NCI-H748 (cell line): ENCODE measurements around the gene RARS1.

Source experiments
- DNase-seq: peaks from one replicate; lab custom pipeline; 2025; ENCODE audit not compliant: unreplicated experiment; lab: John Stamatoyannopoulos, UW

RARS1 gene

DNA sequence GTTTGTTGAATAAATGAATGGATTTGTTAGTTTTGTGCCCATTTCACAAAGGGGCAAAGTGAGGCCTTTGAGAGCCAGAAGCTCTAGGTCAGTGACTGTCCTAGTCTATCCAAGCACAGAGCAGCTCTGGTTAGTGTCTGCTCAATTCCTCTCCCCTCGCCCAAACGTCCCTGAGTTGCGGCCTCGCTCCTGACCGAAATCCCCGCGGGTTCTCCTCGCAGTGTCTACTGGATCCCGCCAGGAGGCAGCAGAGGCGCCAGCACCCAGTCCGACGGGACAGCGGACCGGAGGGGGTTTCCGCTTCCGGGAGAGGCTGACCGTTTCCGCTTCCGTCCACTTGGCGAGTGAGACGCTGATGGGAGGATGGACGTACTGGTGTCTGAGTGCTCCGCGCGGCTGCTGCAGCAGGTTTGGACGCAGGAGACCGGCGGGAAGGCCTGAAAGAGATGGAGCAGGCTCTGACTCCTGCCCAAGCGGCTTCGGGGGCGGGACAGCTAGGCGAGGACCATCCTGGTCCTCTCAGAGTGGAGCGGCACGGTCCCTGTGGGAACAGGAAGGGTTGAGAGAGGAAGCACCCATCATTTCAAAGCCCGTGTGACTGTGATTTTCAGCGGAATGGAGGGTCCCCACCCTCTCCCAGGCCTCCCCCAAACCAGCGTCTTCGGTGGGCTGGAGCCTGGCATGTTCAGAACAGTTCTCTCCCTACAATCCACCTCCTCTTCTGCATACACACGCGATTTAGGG is at the start of gene RARS1:
RARS1 (plus strand) TSS at position 336 of the 744 bp plus-strand sequence; CDS start at position 364, 28 bp downstream.
- DNase-seq, result peak; percentile 94

DNA sequence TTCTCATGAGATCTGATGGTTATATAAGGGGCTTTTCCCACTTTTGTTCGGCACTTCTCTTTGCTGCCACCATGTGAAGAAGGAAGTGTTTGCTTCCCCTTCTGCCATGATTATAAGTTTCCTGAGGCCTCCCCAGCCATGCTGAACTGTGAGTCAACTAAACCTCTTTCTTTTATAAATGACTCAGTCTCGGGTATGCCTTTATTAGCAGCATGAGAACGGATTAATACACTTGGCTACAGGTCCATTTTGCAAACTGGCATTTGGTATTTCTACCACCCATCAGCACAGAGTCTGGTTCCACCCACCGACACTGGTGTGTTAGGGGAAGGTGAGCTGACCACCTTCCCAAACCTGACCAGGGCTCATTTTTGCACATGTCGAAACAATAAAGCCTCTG is 47.9 kb upstream of the RARS1 start:
- no peak for DNase-seq

DNA sequence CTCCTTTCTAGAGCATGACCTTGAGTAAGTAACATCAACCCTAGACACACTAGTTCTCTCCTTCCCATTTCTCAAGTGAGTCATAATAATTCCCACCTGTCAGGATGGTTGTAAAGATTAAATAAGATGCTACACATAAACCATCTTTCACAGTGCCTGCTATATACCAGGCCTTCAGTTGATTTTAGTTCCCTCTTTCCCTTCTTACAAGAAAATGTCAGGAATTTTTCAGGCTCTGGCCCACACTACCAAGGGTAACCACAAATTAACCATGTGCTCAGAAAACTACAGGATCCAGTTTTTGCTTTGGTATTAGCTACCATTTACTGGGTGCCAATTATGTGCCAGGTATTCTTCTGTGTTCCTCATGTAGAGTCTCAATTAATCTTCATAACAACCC is 42.7 kb upstream of the RARS1 start:
- DNase-seq, result no peak

DNA sequence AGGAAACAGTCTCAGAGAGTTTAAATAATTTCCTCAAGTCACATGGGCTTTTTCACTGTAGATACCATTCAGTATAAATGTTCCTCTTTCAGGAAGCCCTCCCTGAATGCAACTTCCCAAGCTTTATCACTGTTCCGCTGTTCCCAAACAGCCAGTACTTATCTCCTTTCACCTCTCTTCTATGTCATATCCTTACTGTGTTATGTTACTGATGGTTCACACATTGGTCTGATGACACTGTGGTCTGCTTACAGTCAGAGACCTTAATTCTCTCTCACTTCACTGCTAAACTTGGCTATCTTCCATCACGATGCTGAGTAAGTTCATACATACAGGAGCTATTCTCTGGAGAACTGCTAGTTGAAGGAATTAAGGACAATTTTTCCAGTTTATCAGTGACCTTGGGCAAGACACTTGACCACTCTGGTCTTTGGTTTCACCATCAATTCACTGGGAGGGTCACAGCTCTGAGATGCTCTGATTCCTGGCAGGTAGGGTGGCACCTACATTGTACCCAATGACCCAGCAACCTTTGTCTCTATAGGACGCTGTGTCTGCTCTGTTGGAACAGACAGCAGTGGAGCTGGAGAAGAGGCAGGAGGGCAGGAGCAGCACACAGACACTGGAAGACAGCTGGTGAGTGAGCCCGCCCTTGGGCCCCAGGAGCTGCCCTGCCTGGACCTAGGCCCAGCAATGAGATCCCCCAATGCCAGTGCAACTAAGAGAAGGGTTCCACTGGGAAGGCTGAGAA is 42.1 kb upstream of the RARS1 start:
- DNase-seq, result no peak

DNA sequence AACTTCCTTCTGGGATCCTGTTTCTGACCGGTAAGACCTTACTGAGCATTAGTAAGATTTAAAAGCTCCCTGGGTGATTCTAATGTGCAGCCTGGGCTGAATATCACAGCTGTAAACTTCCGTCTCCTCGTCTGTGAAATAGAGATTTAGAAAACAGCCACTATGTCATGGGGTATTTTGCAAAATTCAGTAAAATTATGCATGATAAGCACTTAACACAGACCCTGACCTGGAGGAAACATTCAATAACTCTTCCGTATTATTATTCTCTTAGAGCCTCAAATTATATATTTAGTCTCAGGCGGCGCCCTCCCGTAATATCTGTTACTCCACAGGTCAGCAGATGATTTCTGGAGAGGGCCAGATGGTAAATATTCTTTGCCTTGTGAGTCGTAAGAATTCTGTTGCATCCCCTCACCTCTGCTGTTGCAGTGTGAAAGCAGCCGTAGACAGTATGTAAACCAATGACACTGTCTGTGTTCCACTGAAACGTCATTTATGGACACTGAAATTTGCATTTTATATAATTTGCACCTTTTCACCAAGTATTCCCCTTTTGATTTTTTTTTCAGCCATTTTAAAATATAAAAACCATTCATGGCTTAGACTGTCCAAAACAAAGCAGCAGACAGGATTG is 39.2 kb upstream of the RARS1 start:
- no peak for DNase-seq

DNA sequence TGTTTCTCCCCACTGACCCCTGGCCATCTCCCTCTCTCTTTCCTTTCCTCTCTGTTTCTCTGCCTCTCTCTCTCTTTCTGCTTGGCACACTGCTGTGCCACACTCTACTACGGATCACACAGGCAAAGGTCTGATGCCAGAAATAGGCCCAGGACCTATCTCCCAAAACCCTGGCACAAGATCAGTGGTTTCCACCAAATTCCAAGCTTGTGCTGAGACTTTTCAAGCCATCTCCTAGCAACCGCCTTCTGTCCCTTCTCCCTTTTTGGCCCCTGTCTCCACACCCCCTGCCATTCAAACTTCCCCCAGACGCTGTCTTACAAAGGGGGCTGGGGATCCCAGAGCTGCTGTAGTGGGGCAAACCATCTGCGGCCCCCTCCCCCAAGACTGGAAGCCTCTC is 38.5 kb upstream of the RARS1 start:
- DNase-seq, result no peak

DNA sequence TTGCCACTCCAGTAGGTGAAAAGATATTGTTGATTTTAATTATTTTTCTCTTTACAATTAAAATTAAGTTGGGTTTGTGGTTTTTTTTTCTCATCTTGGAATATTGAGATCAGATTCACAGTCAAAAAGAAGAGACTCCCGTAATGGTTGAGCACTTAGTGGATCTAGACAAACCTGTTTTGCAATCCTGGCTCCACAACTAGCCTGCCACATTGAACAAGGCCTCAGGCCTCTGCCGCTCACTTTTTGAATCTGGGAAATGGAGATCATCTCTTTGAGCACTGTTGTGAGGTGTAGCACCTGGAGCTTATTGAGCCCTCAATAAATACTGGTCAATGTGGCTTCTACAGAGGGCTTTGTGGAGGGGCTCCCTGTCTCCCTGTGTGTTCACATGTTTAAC is 37.1 kb upstream of the RARS1 start:
- peak; percentile 20 for DNase-seq

DNA sequence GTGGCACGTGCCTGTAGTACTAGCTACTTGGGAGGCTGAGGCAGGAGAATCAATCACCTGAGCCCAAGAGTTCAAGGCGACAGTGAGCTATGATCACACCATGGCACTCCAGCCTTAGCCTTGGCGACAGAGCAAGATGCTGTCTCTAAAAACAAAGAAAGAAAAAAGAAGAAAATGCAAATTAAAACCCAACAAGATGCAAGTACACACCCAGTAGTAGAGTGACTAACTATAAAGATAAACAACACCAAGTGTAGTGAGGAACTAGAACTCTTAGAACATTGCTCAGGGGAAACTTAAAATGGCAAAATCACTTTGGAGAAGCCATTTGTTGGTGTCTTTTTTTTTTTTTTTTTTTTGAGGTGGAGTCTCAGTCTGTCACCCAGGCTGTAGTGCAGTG is 34.7 kb upstream of the RARS1 start:
- DNase-seq, result no peak

DNA sequence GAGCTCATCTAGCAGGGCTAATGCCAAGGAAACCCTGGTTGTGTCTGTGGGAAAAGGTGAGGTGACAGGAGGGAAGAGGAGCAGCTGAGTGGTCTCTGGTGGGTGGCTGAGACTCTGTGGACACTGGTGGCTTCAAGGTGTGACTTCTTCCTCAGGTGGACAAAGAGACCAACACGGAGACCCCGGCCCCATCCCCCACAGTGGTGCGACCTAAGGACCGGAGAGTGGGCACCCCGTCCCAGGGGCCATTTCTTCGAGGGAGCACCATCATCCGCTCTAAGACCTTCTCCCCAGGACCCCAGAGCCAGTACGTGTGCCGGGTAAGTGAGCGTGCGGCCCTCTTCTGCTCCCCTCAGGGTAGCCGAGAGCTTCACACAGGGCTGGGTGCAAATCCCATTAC is 31.1 kb upstream of the RARS1 start:
- no peak for DNase-seq

DNA sequence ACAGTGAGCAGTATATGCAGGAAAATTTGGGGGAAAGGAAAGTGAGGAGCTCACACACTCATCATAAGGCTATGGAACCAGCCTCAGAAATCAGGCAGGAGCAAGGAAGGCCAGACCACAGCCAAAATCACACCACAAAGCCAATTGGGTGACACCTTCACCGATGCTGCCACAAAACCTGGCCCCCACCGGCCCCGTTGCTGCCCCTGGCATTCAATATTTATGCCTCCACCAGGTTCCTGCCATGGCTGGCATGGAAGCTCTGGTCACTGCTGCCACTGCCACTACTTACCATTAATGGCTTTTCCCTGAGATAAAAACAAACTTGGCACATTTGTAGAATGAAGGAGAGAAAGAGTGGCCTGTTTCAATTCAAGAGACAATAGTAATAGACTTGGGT is 28.7 kb upstream of the RARS1 start:
- no peak for DNase-seq

DNA sequence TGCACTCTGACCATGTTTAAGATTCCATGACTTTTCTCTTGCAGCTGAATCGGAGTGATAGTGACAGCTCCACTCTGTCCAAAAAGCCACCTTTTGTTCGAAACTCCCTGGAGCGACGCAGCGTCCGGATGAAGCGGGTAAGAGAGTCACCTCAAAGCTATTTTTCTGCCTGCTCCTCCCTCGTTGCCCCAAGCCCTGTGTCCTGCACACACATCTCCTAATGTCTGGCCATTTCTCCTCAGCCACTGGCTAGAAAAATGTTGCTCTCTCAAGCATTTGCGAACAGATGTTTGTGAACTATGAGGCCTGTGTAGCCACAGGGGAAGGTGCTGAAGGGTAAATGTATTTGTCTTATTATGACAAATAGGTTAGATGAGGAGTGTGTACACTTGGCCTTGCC is 25.7 kb upstream of the RARS1 start:
- DNase-seq, result no peak

DNA sequence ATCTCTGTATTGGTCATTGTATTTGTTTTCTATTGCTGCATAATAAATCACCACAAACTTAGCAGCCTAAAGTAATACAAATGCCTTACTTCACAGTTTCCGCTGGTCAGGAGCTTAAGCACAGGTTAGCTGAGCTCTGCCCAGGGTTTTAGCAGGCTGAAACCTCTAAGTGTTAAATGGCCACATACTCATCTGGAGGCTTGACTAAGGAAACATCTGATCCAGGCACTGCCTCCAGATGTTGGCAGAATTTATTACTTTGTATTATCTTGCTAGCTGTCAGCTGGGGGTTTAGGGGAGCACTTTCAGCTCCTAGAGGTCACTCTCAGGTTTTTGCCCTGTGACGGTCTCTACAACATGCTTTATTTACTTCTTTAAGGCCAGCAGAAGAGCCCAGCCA is 23.2 kb upstream of the RARS1 start:
- DNase-seq, result no peak

DNA sequence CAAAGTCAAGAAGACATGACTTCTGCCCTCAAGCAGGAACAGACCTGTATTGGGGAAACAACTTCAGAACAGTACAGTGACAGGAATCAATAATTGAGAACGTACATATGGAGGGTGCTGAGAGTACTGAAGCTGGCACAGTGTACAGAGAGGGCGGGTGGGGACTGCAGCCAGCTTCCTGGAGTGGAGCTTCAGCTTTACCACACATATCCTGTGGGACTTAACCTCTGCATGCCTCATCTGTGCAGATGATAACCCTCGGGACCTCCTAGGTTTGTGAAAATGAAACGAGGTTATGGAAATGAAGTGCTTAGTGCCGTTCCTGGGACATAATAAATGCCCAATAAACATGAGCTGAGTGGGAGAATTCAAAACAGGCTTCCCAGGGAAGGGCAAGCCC is 22.1 kb upstream of the RARS1 start:
- DNase-seq, result no peak

DNA sequence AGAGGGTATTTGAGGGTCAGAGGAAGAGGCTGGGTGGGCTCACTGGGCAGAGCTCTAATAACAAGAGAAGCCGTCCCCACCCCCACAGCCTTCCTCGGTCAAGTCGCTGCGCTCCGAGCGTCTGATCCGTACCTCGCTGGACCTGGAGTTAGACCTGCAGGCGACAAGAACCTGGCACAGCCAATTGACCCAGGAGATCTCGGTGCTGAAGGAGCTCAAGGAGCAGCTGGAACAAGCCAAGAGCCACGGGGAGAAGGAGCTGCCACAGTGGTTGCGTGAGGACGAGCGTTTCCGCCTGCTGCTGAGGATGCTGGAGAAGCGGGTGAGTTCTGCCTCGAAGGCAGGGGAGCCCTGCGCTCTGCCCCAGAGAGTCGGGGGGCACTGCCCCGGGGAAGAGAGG is 21.6 kb upstream of the RARS1 start:
- DNase-seq, result no peak

DNA sequence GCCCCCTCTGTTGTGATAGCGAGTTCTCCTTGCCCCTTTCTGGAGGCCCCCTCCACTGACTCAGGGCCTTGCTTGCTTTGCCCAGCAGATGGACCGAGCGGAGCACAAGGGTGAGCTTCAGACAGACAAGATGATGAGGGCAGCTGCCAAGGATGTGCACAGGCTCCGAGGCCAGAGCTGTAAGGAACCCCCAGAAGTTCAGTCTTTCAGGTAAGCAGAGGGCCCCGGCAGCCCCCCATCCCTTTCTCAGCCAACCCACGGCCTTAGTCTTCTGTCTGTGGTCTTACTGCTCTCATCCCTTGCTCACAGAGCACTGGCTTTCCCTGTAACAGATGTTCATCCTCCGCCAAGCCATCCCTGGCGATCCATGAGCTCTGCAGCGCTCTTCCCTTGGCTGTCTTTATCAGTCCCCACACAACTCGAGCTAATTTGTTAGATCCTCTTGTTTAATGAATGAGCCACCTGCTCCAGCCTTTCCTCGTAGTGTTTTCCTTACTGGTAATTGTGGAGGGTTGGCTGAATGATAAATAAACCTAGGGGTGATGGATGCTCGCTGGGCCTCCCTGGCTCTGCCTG is 18.4 kb upstream of the RARS1 start:
- peak; percentile 58 for DNase-seq

DNA sequence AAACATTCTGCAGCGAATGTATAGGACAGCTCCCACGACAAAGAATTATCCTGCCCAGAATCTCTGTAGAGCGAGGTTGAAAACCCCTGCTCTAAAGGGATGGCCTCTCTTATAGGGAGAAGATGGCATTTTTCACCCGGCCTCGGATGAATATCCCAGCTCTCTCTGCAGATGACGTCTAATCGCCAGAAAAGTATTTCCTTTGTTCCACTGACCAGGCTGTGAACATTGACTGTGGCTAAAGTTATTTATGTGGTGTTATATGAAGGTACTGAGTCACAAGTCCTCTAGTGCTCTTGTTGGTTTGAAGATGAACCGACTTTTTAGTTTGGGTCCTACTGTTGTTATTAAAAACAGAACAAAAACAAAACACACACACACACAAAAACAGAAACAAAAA is 17.4 kb upstream of the RARS1 start:
- DNase-seq, result no peak

DNA sequence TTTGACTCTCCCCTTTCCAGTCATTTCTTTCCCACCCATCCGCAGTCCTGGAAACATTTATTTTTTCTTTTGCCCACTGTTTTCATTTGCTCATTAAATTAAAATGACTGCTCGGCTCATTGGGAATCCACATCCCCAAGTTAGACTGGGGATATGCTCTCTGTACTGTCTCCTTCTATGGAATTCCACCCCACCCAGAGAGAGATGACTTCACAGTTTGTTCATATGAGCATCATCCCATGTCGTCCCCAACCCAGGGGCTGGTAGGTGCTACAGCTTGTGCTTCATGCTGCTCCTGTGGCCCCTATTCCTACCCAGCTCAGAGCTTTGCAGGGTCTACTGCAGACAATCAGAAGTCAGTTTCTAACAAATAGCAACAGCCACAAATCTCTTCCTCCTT is 16.5 kb upstream of the RARS1 start:
- no peak for DNase-seq

DNA sequence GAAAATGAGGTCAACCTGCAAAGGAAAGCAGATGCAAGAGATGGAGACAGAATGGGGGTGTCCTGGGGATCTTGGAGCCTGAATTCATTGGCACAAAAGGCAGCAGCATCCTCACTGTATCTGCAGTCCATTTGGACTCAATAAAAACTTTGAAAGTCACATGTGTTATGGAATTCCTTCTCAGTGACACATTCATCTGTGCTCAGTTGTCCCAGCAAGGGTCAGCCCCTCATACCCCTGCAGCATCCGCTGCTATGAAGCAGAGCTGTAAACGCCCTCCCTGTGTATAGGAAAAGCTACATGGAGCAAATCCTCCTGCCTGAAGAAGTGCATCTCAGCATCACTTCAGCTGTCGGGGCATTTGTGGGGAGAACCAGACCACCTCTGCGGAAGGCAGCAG is 14.5 kb upstream of the RARS1 start:
- DNase-seq, result no peak

DNA sequence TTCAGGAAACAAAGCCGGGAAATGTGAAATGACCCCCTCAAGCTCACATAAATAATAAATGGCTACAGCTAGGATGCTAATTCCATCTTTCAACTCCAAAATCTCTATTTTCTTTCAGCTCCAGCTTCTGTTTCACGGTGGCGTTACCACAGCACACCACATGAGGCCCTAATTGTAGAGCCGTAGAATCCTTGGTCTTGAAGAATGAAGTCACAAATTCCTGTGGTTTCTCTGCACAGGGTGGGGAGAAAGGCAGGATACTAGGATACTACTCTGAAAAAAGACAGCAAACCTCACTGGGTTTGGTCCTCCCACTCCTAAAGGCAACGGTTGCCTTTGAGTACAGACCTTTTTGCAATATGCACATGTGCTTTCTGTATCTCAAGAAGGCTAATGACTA is 13.9 kb upstream of the RARS1 start:
- no peak for DNase-seq

DNA sequence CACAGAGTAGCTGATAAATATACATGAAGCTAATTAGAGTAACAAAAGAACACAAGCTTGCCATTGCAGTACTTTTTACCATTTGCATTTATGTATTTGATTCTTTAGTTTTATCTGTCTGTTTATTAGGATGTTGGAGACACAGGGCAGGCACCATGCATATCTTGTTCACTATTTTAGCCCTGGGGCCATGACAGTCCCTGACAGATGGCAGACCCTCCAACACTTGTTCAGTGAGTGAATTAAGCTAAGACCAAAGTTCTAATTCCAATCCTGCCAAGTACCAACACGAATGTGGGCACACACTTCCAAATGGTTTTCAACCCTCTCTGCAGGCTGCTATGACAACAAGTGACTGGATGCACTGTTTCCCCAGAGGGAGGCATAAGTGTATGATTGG is 12.0 kb upstream of the RARS1 start:
- DNase-seq, result no peak

DNA sequence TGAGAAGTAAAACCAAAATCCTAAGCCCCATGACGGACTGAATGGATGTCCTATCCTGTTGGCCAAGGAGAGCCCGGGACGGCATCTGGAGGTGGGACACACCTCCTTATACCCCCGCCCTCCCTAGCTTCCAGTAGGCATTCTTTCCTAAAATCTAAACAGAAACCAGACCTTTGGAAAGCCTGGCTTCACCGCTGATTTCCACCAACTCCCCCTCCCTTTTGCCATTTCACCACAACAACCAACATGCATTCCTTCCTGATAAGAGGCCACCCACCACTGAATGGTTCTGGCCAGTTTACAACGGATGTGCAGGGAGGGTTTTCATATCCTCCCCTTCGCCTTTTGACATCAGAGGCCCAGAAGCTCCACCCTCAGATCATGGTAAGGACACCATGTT is 9.2 kb upstream of the RARS1 start:
- no peak for DNase-seq

DNA sequence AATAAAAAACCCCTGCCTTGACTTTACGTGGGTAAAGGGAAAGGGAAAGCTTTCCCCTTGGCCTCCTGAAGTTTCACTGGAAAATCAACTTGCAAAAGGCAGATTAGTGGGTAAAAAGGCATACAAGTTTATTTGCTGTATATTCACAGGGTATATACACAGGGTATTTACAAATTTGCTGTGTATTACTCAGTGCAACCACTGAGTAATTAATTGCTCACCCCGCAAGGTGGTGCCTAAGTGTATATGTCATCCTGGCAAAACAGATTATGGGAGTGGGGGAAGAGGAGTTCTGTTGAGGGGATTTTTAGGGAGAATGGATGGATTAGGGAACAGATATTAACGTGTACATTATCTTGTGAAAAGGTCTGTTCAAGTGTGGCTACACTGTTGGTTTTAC is 7.1 kb upstream of the RARS1 start:
- DNase-seq, result no peak
